Measurements from ENCODE around the gene GINM1. TPM values are rescaled to one million over a fixed set of nuclear protein-coding genes. Genes with fewer than 3 reads are reported as not detected.

The GINM1 gene
- total and polyA plus RNA-seq, 2 of the 4 experiments (the other 2 are of a cell fraction): 23.6 to 24.9 TPM

DNA sequence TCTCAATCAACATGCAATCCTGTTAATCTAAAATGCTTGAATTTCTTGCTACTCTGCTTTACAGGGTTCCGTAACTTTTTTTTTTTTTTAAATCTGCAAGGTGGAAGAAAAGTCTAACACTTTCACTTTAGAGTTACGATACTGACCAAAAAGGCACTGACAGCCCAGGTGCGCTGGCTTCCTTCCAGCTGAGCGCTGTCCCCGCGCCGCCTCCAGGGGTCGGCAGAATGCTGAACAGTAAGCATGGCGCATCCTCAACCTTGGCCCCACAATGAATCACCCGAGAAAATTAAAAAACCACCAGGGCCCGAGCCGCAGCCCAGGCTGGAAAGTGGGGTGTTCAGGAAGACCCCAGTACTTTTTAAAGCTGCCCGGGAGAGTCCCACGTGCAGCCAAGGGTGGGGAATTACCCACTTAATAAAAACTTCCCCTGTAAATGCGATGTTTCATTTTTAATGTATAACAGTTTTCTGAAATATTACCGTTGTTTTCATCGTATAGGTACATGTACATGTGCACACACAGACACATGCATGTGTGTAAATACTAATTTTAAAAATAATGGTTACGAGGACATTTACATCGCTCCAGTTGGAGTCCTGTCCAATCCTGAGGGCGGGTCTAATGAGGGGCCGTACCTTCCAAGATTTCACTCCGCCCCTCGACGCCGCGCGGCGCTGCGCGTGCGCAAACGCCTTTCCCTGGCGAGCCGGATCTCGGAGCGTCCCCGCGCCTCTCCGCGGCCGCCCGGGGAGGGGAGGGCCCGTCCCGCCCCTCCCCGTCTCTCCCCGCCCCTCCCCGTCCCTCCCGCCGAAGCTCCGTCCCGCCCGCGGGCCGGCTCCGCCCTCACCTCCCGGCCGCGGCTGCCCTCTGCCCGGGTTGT is at the start of gene GINM1 (continued):
- TF ChIP-seq, protein P1, sequence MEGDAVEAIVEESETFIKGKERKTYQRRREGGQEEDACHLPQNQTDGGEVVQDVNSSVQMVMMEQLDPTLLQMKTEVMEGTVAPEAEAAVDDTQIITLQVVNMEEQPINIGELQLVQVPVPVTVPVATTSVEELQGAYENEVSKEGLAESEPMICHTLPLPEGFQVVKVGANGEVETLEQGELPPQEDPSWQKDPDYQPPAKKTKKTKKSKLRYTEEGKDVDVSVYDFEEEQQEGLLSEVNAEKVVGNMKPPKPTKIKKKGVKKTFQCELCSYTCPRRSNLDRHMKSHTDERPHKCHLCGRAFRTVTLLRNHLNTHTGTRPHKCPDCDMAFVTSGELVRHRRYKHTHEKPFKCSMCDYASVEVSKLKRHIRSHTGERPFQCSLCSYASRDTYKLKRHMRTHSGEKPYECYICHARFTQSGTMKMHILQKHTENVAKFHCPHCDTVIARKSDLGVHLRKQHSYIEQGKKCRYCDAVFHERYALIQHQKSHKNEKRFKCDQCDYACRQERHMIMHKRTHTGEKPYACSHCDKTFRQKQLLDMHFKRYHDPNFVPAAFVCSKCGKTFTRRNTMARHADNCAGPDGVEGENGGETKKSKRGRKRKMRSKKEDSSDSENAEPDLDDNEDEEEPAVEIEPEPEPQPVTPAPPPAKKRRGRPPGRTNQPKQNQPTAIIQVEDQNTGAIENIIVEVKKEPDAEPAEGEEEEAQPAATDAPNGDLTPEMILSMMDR (conservative IDR thresholded peaks at IDR 0.05; ENCODE audit: low read depth, low read length): peak; percentile 64
- TF ChIP-seq BHLHE40 (IDR thresholded peaks at IDR 0.05; ENCODE audit: low read depth, low read length): no peak
- TF ChIP-seq MAFK (IDR thresholded peaks at IDR 0.05; ENCODE audit: low read depth, low read length): no peak
- no peak for TF ChIP-seq NFE2L2 (IDR thresholded peaks at IDR 0.05; ENCODE audit: low read depth, low read length)
- no peak for TF ChIP-seq CEBPB (IDR thresholded peaks at IDR 0.05; ENCODE audit: low read depth, low read length)
